ENCODE data around the gene CDK6.

The CDK6 gene

GRCh38 chr7:92848441-92848840 is 12.1 kb upstream of the CDK6 start:
- FAIRE-seq (no peak), DNase-seq (ENCODE audit: insufficient read length, low spot score) (no peak)
- TF ChIP-seq, protein P1, sequence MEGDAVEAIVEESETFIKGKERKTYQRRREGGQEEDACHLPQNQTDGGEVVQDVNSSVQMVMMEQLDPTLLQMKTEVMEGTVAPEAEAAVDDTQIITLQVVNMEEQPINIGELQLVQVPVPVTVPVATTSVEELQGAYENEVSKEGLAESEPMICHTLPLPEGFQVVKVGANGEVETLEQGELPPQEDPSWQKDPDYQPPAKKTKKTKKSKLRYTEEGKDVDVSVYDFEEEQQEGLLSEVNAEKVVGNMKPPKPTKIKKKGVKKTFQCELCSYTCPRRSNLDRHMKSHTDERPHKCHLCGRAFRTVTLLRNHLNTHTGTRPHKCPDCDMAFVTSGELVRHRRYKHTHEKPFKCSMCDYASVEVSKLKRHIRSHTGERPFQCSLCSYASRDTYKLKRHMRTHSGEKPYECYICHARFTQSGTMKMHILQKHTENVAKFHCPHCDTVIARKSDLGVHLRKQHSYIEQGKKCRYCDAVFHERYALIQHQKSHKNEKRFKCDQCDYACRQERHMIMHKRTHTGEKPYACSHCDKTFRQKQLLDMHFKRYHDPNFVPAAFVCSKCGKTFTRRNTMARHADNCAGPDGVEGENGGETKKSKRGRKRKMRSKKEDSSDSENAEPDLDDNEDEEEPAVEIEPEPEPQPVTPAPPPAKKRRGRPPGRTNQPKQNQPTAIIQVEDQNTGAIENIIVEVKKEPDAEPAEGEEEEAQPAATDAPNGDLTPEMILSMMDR (IDR thresholded peaks at IDR 0.05; ENCODE audit: insufficient read depth, missing control alignments), result no peak

- TF ChIP-seq, protein P1 (IDR thresholded peaks at IDR 0.05; ENCODE audit: insufficient read depth, missing control alignments), result no peak
- no peak for FAIRE-seq
- no peak for DNase-seq (ENCODE audit: insufficient read length, low spot score)
Measured at GRCh38 chr7:92847305-92847704, 10.9 kb upstream of the CDK6 start.

GRCh38 chr7:92845736-92846135 is 9.4 kb upstream of the CDK6 start:
- DNase-seq (ENCODE audit: insufficient read length, low spot score), result no peak
- TF ChIP-seq, protein P1 (IDR thresholded peaks at IDR 0.05; ENCODE audit: insufficient read depth, missing control alignments), result no peak
- FAIRE-seq, result no peak

- FAIRE-seq (no peak), DNase-seq (ENCODE audit: insufficient read length, low spot score) (no peak)
- TF ChIP-seq, protein P1 (IDR thresholded peaks at IDR 0.05; ENCODE audit: insufficient read depth, missing control alignments), result no peak
Measured at GRCh38 chr7:92843781-92844180, 7.4 kb upstream of the CDK6 start.

DNA sequence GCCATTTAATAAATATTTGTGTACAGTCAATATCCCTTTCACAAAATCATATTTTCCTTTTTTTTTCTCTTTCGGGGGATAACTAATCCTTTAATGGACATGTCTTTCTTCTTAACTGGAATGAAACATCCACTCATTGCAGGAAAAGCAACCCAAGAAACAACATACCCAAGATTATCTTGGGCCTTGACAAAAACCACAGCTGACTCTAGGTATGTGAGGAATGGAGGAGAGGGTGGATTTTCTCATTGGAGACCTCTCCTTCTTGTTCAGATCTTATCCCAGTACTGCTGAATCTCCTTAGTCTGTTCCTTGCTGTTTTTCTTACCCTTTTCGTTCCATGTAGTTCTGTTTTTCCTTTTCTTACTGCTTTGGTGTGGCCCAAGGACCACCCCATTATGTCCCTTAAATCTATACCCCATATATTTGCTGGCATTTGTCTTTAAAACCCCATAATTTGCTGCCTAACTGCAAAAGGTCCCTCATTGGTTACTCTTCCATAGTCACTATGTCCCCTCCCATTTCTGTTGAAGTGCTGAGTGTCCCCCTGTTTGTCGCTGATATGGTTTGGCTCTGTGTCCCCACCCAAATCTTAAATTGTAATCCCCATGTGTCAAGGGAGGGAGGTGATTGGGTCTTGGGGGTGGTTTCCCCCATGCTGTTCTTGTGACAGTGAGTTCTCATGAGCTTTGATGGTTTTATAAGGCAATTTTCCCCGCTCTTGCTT is 6.8 kb upstream of the CDK6 start:
- FAIRE-seq (no peak), DNase-seq (ENCODE audit: insufficient read length, low spot score) (no peak)
- TF ChIP-seq, protein P1 (IDR thresholded peaks at IDR 0.05; ENCODE audit: insufficient read depth, missing control alignments), result no peak

DNA sequence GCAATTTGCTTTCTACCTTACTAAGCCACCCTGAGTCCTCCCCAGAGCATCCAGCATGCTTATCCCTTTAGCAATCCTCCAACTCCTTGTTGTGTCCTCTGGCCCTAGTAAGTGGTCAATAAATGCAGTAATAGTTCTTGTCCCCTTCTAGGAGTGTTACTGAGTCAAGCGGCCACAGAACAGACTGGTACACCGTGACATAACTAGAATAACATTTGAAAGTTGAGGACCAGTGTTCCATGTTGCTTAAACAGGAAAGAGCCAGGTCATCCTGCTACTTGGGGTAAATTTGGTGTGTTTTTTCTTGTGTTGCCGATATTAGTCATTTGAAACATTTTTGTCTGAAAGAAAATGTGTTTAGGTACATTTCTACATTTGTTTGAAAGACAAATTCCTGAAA is 4.8 kb upstream of the CDK6 start:
- FAIRE-seq (no peak), DNase-seq (ENCODE audit: insufficient read length, low spot score) (no peak)
- TF ChIP-seq, protein P1 (IDR thresholded peaks at IDR 0.05; ENCODE audit: insufficient read depth, missing control alignments), result no peak

GRCh38 chr7:92840316-92840715 is 3.9 kb upstream of the CDK6 start:
- TF ChIP-seq, protein P1 (IDR thresholded peaks at IDR 0.05; ENCODE audit: insufficient read depth, missing control alignments), result no peak
- no peak for DNase-seq (ENCODE audit: insufficient read length, low spot score)
- FAIRE-seq, result no peak

Measured in D721Med (cell line).